SH-SY5Y (cell line): Measurements from ENCODE around the gene POLD1.

Experiments
- GATA2 ChIP-seq: IDR thresholded peaks from 2 replicates; pipeline ENCODE4 v1.6.1; 2011; ENCODE audit warnings: mild to moderate bottlenecking, low read depth, low read length
- GATA3 ChIP-seq: IDR thresholded peaks from 2 replicates; pipeline ENCODE4 v1.6.1; 2011; ENCODE audit warnings: low read depth, mild to moderate bottlenecking, low read length, moderate library complexity

Gene POLD1

GRCh38 chr19:50401605-50402450 is 17.7 kb downstream of the POLD1 start:
- TF ChIP-seq GATA2 (no peak), GATA3 (no peak)

DNA sequence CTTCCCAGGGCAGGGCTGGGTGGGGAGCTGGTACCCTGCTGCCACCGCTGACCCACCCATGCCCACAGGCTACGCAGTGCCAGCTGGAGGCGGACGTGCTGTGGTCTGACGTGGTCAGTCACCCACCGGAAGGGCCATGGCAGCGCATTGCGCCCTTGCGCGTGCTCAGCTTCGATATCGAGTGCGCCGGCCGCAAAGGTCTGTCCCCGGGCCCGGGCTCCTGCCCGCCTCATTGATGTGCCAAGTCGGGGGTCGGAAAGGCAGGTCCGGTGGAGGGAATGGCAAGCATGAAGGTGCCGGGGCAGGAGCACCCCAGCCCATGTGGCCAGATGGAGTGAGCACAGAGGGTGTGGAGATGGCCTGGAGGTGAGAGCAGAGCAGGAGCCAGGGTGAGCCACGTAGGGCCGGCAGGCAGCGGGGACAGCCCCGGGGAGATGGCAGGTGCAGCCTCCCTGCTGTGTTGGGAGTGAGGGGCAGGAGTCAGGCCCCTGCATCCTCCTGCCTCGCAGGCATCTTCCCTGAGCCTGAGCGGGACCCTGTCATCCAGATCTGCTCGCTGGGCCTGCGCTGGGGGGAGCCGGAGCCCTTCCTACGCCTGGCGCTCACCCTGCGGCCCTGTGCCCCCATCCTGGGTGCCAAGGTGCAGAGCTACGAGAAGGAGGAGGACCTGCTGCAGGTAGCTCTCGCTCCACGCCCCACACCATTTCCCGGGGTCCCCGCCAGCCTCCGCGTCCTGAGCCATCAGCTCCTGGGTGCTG is 18.6 kb downstream of the POLD1 start:
- no peak for TF ChIP-seq GATA2
- no peak for TF ChIP-seq GATA3

GRCh38 chr19:50406156-50406820 is 22.1 kb downstream of the POLD1 start:
- TF ChIP-seq GATA3 (no peak), GATA2 (no peak)

DNA sequence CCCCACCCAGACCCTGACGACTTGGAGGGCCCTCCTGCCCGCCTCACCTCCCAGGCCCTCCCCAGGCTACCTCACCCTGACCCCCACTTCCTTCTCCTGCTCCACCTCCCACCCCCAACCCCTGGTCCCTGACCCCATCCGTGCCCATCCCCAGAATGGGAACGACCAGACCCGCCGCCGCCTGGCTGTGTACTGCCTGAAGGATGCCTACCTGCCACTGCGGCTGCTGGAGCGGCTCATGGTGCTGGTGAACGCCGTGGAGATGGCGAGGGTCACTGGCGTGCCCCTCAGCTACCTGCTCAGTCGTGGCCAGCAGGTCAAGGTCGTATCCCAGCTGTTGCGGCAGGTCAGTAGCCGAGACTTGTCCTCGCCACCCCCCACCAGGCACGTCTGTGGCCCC is 22.7 kb downstream of the POLD1 start:
- TF ChIP-seq GATA2: no peak
- TF ChIP-seq GATA3: no peak

DNA sequence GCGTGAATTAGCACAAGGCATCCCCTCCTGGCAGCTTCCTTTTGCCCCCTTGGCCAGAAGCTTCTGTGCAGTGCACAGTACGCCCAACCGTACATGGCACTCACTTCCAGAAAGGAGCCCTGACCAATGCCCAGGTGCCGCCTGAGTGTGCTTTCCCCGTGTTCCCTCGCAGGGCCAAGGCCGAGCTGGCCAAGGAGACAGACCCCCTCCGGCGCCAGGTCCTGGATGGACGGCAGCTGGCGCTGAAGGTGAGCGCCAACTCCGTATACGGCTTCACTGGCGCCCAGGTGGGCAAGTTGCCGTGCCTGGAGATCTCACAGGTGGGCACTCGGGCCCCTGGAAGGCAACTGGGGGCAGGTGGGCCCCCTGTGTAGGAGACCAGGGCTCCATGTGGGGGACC is 25.2 kb downstream of the POLD1 start:
- no peak for TF ChIP-seq GATA2
- TF ChIP-seq GATA3: no peak

- TF ChIP-seq GATA3: no peak
- TF ChIP-seq GATA2: no peak
These were observed 26.0 kb downstream of the POLD1 start for GRCh38 chr19:50410109-50410508.

DNA sequence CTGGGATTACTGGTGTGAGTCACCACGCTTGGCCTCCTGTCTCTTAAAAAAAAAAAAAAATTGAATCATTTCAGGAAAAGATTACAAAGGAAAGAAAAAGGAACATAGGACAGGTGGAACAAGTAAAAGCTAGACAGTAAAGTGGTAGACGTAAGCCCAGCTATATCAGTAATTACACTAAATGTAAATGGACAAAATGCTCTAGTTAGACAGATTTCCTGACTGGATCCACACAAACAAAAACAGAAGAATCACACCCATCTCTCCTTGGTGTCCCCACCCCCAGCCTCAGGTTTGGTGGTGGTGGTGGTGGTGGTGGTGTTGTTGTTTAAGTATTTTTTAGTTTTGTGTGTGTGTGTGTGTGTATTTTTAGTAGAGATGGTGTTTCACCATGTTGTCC is 28.3 kb downstream of the POLD1 start:
- no peak for TF ChIP-seq GATA3
- no peak for TF ChIP-seq GATA2

DNA sequence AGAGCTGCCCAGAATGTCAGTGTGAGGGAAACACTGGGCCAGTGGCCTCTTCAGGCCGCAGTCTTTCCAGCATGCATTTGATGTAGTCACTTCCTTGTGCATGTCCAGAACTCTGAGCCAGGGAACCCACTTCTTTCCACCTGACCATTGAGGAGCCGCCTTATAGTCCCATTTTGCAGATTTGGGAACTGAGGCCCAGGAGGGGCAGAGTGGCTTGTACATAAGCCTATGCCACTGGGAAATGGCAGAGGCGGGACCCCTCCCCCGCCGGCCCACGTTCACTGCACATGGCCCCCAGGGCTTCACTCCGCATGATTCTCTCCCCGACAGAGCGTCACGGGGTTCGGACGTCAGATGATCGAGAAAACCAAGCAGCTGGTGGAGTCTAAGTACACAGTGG is 28.9 kb downstream of the POLD1 start:
- no peak for TF ChIP-seq GATA3
- no peak for TF ChIP-seq GATA2

- TF ChIP-seq GATA3: no peak
- no peak for TF ChIP-seq GATA2
These were observed 29.4 kb downstream of the POLD1 start for GRCh38 chr19:50413531-50413930.

DNA sequence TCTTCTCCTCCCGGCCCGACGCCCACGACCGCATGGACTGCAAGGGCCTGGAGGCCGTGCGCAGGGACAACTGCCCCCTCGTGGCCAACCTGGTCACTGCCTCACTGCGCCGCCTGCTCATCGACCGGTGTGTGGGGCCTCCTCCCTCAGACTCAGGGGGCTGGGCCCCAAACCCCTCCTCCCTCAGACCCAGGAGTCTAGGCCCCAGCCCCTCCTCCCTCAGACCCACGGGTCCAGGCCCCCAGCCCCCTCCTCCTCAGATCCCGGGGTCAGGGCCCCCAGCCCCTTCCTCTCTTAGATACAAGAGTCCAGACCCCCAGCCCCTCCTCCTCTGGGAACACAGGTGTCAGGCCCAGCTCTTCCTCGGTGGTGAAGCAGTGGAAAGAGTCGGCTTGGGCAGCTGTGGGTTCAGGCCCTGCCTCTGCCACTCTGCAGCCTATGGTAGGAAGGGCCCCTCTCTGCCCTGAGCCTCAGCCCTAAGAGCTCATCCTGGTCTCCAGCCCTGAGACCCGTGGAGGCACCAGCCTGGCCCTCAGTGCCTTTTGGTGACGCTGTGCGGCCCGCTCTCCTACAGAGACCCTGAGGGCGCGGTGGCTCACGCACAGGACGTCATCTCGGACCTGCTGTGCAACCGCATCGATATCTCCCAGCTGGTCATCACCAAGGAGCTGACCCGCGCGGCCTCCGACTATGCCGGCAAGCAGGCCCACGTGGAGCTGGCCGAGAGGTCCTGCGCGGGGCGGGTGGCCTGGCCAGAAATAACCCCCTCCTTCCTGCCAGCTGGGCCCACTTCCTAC is 30.9 kb downstream of the POLD1 start:
- TF ChIP-seq GATA2 (no peak), GATA3 (no peak)

DNA sequence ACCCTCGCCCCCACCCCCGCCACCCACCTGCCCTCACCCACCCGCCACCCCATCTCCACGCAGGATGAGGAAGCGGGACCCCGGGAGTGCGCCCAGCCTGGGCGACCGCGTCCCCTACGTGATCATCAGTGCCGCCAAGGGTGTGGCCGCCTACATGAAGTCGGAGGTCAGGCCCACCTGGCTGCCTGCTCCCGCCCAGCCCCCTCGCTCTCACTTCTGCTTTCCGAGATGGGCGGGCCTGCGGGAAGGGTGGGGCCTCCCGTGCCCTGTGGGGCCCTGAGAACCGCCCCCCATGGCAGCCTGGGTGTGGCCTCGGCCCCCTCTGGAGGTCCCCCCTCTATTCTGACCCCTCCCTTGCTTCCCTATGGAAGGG is 31.5 kb downstream of the POLD1 start:
- TF ChIP-seq GATA3 (no peak), GATA2 (no peak)

DNA sequence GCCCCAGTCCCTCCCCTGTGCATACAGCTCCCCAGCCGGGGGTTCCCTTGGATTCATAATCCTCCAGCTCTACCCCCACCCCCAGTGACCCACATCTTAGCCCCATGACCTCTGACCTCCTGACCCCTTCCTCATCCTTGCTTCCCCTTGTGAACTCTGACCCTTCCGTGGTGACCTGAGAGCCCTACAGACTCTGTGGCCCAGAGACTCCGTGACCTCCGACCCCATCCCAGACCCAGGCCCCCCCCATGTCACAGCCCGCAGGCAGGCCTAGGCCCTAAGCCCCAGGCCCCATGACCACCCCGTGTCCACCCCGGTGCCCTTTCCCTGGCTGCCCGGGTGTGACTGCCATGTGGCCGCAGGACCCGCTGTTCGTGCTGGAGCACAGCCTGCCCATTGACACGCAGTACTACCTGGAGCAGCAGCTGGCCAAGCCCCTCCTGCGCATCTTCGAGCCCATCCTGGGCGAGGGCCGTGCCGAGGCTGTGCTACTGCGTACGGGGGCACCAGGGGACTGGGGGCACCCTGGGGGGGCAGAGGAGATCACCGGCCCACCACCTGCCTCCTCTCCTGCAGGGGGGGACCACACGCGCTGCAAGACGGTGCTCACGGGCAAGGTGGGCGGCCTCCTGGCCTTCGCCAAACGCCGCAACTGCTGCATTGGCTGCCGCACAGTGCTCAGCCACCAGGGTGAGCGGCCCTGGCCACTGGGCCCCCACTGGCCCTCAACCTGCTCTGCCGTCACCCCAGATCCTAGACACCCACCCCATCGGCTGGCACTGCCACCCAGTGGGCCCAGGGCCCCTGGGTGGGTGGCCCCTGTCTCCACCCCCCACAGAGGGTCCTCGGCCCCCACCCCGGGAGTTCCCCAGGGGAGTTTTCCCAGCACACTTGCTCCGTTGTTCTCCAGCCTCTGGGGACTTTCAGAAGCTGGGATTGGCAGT is 32.2 kb downstream of the POLD1 start:
- TF ChIP-seq GATA2: no peak
- TF ChIP-seq GATA3: no peak
